OCI-LY1 (cell line): Measurements from ENCODE around the gene KCNE4.

Source experiments
- H2AFZ ChIP-seq: fragments of 200-600 bp; sonication (generic), shearing (Covaris generic); 2 replicates; pipeline ENCODE4 v1.6.0; 2014; ENCODE audit warnings: antibody characterized with exemption, mild to moderate bottlenecking, low read length
- H3F3A ChIP-seq: fragments of 200-600 bp; sonication (generic), shearing (Covaris generic); 2 replicates; pipeline ENCODE4 v1.6.0; 2014; ENCODE audit warnings: mild to moderate bottlenecking, antibody characterized with exemption, low read length, moderate library complexity; ENCODE audit not compliant: insufficient read depth
- H3K27ac ChIP-seq: fragments of 200-600 bp; sonication (generic); 2 replicates; pipeline ENCODE4 v1.5.1; 2014; ENCODE audit warnings: low read length, mixed run types, mild to moderate bottlenecking, low read depth; ENCODE audit not compliant: poor library complexity, severe bottlenecking
- H3K27me3 ChIP-seq: fragments of 200-600 bp; sonication (generic); 2 replicates; pipeline ENCODE4 v1.6.0; 2014; ENCODE audit warnings: antibody characterized with exemption, mild to moderate bottlenecking, low read length, moderate library complexity; ENCODE audit not compliant: insufficient read depth
- H3K36me3 ChIP-seq: fragments of 200-600 bp; sonication (generic); 2 replicates; pipeline ENCODE4 v1.6.1; 2014; ENCODE audit warnings: mild to moderate bottlenecking, antibody characterized with exemption, low read length, moderate library complexity, mixed read lengths; ENCODE audit not compliant: insufficient read depth
- H3K4me1 ChIP-seq: fragments of 200-600 bp; sonication (generic); 2 replicates; pipeline ENCODE4 v1.5.1; 2014; ENCODE audit warnings: mild to moderate bottlenecking, low read length, moderate library complexity; ENCODE audit not compliant: insufficient read depth, severe bottlenecking
- H3K4me2 ChIP-seq: fragments of 200-600 bp; sonication (generic), shearing (Covaris generic); 2 replicates; pipeline ENCODE4 v1.6.1; 2014; ENCODE audit warnings: low read length
- H3K4me3 ChIP-seq: fragments of 200-600 bp; sonication (generic); 2 replicates; pipeline ENCODE4 v1.5.1; 2014; ENCODE audit warnings: low read length, low read depth, mild to moderate bottlenecking, mixed read lengths; ENCODE audit not compliant: poor library complexity, severe bottlenecking
- H3K79me2 ChIP-seq: fragments of 200-600 bp; shearing (Covaris generic); 2 replicates; pipeline ENCODE4 v1.6.1; 2016; ENCODE audit warnings: mixed run types, low read length, mixed read lengths; ENCODE audit not compliant: insufficient read depth
- H3K9ac ChIP-seq: fragments of 200-600 bp; sonication (generic), shearing (Covaris generic); 2 replicates; pipeline ENCODE4 v1.6.1; 2014; ENCODE audit warnings: mild to moderate bottlenecking, low read length, mixed read lengths
- H3K9me2 ChIP-seq: fragments of 200-600 bp; sonication (generic), shearing (Covaris generic); 2 replicates; pipeline ENCODE4 v1.6.1; 2014; ENCODE audit warnings: low read depth, mild to moderate bottlenecking, low read length, mixed read lengths
- H3K9me3 ChIP-seq: fragments of 200-600 bp; shearing (Covaris generic); 2 replicates; pipeline ENCODE4 v1.6.1; 2014; ENCODE audit warnings: low read length, mixed read lengths
- H4K20me1 ChIP-seq: fragments of 200-600 bp; sonication (generic), shearing (Covaris generic); 2 replicates; pipeline ENCODE4 v1.6.0; 2016; ENCODE audit warnings: mild to moderate bottlenecking, low read length; ENCODE audit not compliant: insufficient read depth
- EZH2 ChIP-seq: fragments of 200-600 bp; sonication (generic), shearing (Covaris generic); IDR thresholded peaks from 2 replicates; pipeline ENCODE4 v1.8.0; 2017; ENCODE audit warnings: borderline replicate concordance, mixed run types, mild to moderate bottlenecking, antibody characterized with exemption, low read length, moderate library complexity, mixed read lengths
- TF ChIP-seq, protein P1 (sequence below): fragments of 200-600 bp; sonication (generic), shearing (Covaris generic); IDR thresholded peaks from 2 replicates; pipeline ENCODE4 v1.5.1; 2017; ENCODE audit warnings: mild to moderate bottlenecking, antibody characterized with exemption, low read length, moderate library complexity, mixed read lengths

The KCNE4 gene

DNA sequence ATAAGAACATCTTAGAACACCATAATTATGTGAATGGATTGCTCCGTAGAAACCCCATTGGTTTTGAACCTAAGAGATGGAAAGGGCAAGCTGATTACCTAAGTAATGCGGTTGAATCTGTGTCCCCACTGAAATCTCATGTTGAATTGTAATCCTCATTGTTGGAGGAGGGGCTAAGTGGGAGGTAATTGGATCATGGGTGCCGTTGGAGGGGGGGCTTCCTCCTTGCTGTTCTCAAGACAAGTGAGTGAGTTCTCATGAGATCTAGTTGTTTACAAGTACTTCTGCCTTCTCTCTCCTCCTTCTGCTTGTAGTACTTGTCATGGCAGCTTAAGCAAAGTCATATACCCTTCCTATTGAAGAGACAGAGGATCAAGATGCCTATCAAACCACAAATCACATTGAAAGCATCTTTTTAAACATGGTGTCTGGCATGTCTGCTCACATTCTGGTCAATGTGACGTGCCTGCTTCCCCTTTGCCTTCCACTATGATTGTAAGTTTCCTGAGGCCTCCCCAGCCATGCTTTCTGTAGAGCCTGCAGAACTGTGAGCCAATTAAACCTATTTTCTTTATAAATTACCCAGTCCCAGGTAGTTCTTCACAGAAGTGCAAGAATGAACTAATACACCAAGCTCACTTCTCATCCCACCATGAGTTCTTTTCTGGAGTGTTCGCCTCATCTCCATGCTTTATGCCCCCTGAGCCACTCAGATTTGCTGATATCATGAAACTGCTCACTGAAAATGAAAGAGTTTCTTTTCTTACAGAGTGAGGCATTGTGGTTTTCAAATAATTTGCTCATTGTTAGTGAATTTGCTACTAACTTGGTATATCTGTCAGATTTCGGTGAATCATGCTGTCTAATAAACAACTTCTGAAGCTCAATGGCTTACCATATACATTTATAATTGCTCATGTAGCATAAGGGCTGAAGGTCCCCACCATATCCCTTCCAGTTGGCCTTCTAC is 23.6 kb downstream of the KCNE4 start:
- H3K4me2 ChIP-seq: no peak overlapping the region
- no peaks in the 10 kb centered on the region for H4K20me1 ChIP-seq
- H3K27me3 ChIP-seq: no peaks in the 10 kb centered on the region
- no peak overlapping the region for H3K27ac ChIP-seq
- no peak overlapping the region for H3K4me3 ChIP-seq
- H3F3A ChIP-seq: no peaks in the 10 kb centered on the region
- no peaks in the 10 kb centered on the region for H3K9me3 ChIP-seq
- H3K36me3 ChIP-seq: no peaks in the 10 kb centered on the region
- H2AFZ ChIP-seq: no peak overlapping the region
- H3K79me2 ChIP-seq: no peaks in the 10 kb centered on the region
- no peak overlapping the region for H3K9ac ChIP-seq
- no peaks in the 10 kb centered on the region for H3K9me2 ChIP-seq
- H3K4me1 ChIP-seq: no peaks in the 10 kb centered on the region
- TF ChIP-seq EZH2: no peak
- TF ChIP-seq, protein P1, sequence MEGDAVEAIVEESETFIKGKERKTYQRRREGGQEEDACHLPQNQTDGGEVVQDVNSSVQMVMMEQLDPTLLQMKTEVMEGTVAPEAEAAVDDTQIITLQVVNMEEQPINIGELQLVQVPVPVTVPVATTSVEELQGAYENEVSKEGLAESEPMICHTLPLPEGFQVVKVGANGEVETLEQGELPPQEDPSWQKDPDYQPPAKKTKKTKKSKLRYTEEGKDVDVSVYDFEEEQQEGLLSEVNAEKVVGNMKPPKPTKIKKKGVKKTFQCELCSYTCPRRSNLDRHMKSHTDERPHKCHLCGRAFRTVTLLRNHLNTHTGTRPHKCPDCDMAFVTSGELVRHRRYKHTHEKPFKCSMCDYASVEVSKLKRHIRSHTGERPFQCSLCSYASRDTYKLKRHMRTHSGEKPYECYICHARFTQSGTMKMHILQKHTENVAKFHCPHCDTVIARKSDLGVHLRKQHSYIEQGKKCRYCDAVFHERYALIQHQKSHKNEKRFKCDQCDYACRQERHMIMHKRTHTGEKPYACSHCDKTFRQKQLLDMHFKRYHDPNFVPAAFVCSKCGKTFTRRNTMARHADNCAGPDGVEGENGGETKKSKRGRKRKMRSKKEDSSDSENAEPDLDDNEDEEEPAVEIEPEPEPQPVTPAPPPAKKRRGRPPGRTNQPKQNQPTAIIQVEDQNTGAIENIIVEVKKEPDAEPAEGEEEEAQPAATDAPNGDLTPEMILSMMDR: no peak

DNA sequence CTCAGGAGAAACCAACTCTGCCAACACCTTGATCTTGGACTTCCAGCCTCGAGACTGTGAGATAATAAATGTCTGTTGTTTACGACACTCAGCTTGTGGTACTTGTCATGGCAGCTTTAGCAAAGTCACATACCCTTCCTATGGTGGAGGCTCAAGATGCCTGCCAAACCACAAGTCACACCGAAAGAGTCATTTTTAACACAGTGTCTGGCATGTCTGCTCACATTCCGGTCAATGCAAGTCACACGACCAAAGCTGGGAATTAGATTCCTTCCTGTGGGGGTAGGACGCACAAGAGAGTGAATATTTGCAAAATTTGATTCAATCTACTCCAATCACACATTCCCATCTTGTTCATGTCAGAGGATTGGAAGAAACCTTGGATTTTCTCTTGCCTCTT is 24.6 kb downstream of the KCNE4 start:
- Histone ChIP-seq H3K4me3 (no peak overlapping the region), H3K4me2 (no peak overlapping the region), H3K9me3 (no peaks in the 10 kb centered on the region), H4K20me1 (no peaks in the 10 kb centered on the region), H2AFZ (no peak overlapping the region), H3K36me3 (no peaks in the 10 kb centered on the region), H3K27ac (no peak overlapping the region), H3K4me1 (no peaks in the 10 kb centered on the region), H3F3A (no peaks in the 10 kb centered on the region), H3K79me2 (no peaks in the 10 kb centered on the region), H3K27me3 (no peaks in the 10 kb centered on the region), H3K9ac (no peak overlapping the region), H3K9me2 (no peaks in the 10 kb centered on the region)
- TF ChIP-seq, protein P1: no peak
- TF ChIP-seq EZH2: no peak

DNA sequence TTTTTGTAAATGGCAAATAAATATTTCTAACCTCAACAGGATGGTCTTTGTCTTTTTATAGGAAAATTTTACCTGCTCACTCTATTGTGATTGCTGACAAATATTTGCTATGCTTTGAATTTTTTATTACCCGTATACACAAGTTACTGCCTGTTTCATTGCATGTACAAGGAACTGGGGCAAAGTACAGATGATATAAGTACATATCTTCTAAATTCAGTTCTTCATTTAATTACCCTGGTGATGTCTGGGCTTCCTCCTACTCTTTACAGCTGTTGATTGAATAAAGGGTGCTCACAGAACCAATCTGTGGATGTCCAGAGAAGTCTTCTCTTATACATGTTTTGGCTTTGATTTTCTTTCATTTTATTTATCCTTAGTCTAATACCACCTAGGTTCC is 26.5 kb downstream of the KCNE4 start:
- H3K9ac ChIP-seq: no peak overlapping the region
- no peak overlapping the region for H3K27ac ChIP-seq
- no peaks in the 10 kb centered on the region for H3K27me3 ChIP-seq
- H3K4me1 ChIP-seq: no peaks in the 10 kb centered on the region
- H3F3A ChIP-seq: no peaks in the 10 kb centered on the region
- H3K79me2 ChIP-seq: no peaks in the 10 kb centered on the region
- no peaks in the 10 kb centered on the region for H3K36me3 ChIP-seq
- no peaks in the 10 kb centered on the region for H3K9me2 ChIP-seq
- no peaks in the 10 kb centered on the region for H4K20me1 ChIP-seq
- no peak overlapping the region for H3K4me2 ChIP-seq
- H2AFZ ChIP-seq: no peak overlapping the region
- H3K4me3 ChIP-seq: no peak overlapping the region
- no peak for TF ChIP-seq EZH2
- TF ChIP-seq, protein P1: no peak
- no peaks in the 10 kb centered on the region for H3K9me3 ChIP-seq
